GM21390 (cell line): ENCODE measurements around the gene NDUFV1.
A peak's percentile ranks its signal among the peaks of the same experiment; 100 is the strongest.
"Not testable (repeated sequence)": the region's sequence is repeated elsewhere in the genome, so short reads cannot be mapped to it uniquely, and the experiment has no call there.

Experiments
- ATAC-seq: cut with Tn5 transposase; IDR thresholded peaks from one replicate; pipeline ENCODE4 v1.9.1; 2021; ENCODE audit not compliant: unreplicated experiment

The NDUFV1 gene

GRCh38 chr11:67611165-67611564 lies 4.4 kb downstream of the NDUFV1 start:
- no peak for ATAC-seq

- ATAC-seq, result no peak
These were observed 5.2 kb downstream of the NDUFV1 start for GRCh38 chr11:67611704-67612587.

GRCh38 chr11:67612751-67613150 lies 6.0 kb downstream of the NDUFV1 start:
- ATAC-seq, result no peak

- no peak for ATAC-seq
These were observed 6.7 kb downstream of the NDUFV1 start for GRCh38 chr11:67613313-67613959.

- peak; percentile 82 for ATAC-seq
These were observed 7.4 kb downstream of the NDUFV1 start for GRCh38 chr11:67613960-67614715.

- no peak for ATAC-seq
These were observed 8.3 kb downstream of the NDUFV1 start for GRCh38 chr11:67614730-67615714.

- ATAC-seq, result no peak
These were observed 9.1 kb downstream of the NDUFV1 start for GRCh38 chr11:67615728-67616430.

GRCh38 chr11:67616431-67617242 lies 9.9 kb downstream of the NDUFV1 start:
- ATAC-seq, result no peak

GRCh38 chr11:67617243-67617953 lies 10.7 kb downstream of the NDUFV1 start:
- ATAC-seq, result no peak

GRCh38 chr11:67618901-67619659 lies 12.3 kb downstream of the NDUFV1 start:
- not testable (repeated sequence) for ATAC-seq

- ATAC-seq, result not testable (repeated sequence)
These were observed 13.2 kb downstream of the NDUFV1 start for GRCh38 chr11:67619683-67620618.

- ATAC-seq, result not testable (repeated sequence)
These were observed 13.9 kb downstream of the NDUFV1 start for GRCh38 chr11:67620621-67621020.

- ATAC-seq, result not testable (repeated sequence)
These were observed 15.2 kb downstream of the NDUFV1 start for GRCh38 chr11:67621928-67622327.

GRCh38 chr11:67622905-67623304 lies 16.2 kb downstream of the NDUFV1 start:
- not testable (repeated sequence) for ATAC-seq

- not testable (repeated sequence) for ATAC-seq
These were observed 17.1 kb downstream of the NDUFV1 start for GRCh38 chr11:67623795-67624194.

- ATAC-seq, result not testable (repeated sequence)
These were observed 19.5 kb downstream of the NDUFV1 start for GRCh38 chr11:67626131-67626833.
